ENCODE measurements around the gene PRICKLE4.

DNA sequence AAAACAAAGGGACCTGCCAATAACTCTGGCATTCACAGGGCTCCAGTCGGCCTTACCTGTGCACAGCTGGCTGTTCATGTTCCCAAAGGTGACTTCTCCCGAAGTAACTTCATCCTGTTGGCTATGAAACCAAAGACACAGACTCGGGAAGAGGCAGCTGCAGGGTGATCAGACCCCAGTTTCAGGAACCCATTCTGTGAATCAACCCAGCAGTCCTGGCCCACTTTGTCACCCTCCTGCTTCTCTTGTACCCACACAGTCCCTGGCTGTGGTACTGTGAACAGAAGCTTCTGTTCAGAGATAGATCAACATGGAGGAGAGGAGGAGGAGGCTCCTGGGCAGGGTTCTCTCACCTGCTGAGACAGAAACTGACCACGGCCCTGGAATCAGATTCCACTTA, 24.7 kb upstream of the PRICKLE4 start:
- TF ChIP-seq EZH2phosphoT487 (IDR thresholded peaks at IDR 0.05; ENCODE audit: unreplicated experiment) = no peak
- TF ChIP-seq, protein P1, sequence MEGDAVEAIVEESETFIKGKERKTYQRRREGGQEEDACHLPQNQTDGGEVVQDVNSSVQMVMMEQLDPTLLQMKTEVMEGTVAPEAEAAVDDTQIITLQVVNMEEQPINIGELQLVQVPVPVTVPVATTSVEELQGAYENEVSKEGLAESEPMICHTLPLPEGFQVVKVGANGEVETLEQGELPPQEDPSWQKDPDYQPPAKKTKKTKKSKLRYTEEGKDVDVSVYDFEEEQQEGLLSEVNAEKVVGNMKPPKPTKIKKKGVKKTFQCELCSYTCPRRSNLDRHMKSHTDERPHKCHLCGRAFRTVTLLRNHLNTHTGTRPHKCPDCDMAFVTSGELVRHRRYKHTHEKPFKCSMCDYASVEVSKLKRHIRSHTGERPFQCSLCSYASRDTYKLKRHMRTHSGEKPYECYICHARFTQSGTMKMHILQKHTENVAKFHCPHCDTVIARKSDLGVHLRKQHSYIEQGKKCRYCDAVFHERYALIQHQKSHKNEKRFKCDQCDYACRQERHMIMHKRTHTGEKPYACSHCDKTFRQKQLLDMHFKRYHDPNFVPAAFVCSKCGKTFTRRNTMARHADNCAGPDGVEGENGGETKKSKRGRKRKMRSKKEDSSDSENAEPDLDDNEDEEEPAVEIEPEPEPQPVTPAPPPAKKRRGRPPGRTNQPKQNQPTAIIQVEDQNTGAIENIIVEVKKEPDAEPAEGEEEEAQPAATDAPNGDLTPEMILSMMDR (conservative IDR thresholded peaks at IDR 0.05; ENCODE audit: low read depth in 2 of 2) = no peak
- no peak for TF ChIP-seq EZH2 (IDR thresholded peaks at IDR 0.05; ENCODE audit: low read depth, unreplicated experiment)
- no peak for TF ChIP-seq POLR2AphosphoS5 (IDR thresholded peaks at IDR 0.05; ENCODE audit: low read depth)
- TF ChIP-seq, protein P2, sequence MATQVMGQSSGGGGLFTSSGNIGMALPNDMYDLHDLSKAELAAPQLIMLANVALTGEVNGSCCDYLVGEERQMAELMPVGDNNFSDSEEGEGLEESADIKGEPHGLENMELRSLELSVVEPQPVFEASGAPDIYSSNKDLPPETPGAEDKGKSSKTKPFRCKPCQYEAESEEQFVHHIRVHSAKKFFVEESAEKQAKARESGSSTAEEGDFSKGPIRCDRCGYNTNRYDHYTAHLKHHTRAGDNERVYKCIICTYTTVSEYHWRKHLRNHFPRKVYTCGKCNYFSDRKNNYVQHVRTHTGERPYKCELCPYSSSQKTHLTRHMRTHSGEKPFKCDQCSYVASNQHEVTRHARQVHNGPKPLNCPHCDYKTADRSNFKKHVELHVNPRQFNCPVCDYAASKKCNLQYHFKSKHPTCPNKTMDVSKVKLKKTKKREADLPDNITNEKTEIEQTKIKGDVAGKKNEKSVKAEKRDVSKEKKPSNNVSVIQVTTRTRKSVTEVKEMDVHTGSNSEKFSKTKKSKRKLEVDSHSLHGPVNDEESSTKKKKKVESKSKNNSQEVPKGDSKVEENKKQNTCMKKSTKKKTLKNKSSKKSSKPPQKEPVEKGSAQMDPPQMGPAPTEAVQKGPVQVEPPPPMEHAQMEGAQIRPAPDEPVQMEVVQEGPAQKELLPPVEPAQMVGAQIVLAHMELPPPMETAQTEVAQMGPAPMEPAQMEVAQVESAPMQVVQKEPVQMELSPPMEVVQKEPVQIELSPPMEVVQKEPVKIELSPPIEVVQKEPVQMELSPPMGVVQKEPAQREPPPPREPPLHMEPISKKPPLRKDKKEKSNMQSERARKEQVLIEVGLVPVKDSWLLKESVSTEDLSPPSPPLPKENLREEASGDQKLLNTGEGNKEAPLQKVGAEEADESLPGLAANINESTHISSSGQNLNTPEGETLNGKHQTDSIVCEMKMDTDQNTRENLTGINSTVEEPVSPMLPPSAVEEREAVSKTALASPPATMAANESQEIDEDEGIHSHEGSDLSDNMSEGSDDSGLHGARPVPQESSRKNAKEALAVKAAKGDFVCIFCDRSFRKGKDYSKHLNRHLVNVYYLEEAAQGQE (IDR thresholded peaks at IDR 0.05; ENCODE audit: unreplicated experiment) = no peak
- TF ChIP-seq STAT1 (IDR thresholded peaks at IDR 0.05; ENCODE audit: unreplicated experiment) = no peak
- TF ChIP-seq CREB1 (CRISPR knock-in tag; IDR thresholded peaks at IDR 0.05; ENCODE audit: low read depth) = no peak
- no peak for TF ChIP-seq ZNF114 (CRISPR knock-in tag; IDR thresholded peaks at IDR 0.05)
- no peak for TF ChIP-seq JUNB (IDR thresholded peaks at IDR 0.05; ENCODE audit: unreplicated experiment)
- TF ChIP-seq, protein P3, sequence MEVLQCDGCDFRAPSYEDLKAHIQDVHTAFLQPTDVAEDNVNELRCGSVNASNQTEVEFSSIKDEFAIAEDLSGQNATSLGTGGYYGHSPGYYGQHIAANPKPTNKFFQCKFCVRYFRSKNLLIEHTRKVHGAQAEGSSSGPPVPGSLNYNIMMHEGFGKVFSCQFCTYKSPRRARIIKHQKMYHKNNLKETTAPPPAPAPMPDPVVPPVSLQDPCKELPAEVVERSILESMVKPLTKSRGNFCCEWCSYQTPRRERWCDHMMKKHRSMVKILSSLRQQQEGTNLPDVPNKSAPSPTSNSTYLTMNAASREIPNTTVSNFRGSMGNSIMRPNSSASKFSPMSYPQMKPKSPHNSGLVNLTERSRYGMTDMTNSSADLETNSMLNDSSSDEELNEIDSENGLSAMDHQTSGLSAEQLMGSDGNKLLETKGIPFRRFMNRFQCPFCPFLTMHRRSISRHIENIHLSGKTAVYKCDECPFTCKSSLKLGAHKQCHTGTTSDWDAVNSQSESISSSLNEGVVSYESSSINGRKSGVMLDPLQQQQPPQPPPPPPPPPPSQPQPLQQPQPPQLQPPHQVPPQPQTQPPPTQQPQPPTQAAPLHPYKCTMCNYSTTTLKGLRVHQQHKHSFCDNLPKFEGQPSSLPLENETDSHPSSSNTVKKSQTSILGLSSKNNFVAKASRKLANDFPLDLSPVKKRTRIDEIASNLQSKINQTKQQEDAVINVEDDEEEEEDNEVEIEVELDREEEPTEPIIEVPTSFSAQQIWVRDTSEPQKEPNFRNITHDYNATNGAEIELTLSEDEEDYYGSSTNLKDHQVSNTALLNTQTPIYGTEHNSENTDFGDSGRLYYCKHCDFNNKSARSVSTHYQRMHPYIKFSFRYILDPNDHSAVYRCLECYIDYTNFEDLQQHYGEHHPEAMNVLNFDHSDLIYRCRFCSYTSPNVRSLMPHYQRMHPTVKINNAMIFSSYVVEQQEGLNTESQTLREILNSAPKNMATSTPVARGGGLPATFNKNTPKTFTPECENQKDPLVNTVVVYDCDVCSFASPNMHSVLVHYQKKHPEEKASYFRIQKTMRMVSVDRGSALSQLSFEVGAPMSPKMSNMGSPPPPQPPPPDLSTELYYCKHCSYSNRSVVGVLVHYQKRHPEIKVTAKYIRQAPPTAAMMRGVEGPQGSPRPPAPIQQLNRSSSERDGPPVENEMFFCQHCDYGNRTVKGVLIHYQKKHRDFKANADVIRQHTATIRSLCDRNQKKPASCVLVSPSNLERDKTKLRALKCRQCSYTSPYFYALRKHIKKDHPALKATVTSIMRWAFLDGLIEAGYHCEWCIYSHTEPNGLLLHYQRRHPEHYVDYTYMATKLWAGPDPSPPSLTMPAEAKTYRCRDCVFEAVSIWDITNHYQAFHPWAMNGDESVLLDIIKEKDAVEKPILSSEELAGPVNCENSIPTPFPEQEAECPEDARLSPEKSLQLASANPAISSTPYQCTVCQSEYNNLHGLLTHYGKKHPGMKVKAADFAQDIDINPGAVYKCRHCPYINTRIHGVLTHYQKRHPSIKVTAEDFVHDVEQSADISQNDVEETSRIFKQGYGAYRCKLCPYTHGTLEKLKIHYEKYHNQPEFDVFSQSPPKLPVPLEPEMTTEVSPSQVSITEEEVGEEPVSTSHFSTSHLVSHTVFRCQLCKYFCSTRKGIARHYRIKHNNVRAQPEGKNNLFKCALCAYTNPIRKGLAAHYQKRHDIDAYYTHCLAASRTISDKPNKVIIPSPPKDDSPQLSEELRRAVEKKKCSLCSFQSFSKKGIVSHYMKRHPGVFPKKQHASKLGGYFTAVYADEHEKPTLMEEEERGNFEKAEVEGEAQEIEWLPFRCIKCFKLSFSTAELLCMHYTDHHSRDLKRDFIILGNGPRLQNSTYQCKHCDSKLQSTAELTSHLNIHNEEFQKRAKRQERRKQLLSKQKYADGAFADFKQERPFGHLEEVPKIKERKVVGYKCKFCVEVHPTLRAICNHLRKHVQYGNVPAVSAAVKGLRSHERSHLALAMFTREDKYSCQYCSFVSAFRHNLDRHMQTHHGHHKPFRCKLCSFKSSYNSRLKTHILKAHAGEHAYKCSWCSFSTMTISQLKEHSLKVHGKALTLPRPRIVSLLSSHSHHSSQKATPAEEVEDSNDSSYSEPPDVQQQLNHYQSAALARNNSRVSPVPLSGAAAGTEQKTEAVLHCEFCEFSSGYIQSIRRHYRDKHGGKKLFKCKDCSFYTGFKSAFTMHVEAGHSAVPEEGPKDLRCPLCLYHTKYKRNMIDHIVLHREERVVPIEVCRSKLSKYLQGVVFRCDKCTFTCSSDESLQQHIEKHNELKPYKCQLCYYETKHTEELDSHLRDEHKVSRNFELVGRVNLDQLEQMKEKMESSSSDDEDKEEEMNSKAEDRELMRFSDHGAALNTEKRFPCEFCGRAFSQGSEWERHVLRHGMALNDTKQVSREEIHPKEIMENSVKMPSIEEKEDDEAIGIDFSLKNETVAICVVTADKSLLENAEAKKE (CRISPR knock-in tag; IDR thresholded peaks at IDR 0.05) = no peak
- TF ChIP-seq, protein P4, sequence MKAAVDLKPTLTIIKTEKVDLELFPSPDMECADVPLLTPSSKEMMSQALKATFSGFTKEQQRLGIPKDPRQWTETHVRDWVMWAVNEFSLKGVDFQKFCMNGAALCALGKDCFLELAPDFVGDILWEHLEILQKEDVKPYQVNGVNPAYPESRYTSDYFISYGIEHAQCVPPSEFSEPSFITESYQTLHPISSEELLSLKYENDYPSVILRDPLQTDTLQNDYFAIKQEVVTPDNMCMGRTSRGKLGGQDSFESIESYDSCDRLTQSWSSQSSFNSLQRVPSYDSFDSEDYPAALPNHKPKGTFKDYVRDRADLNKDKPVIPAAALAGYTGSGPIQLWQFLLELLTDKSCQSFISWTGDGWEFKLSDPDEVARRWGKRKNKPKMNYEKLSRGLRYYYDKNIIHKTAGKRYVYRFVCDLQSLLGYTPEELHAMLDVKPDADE (IDR thresholded peaks at IDR 0.05) = no peak
- TF ChIP-seq NANOG (IDR thresholded peaks at IDR 0.05; ENCODE audit: borderline replicate concordance) = no peak
- no peak for TF ChIP-seq ZNF331 (CRISPR knock-in tag; IDR thresholded peaks at IDR 0.05; ENCODE audit: low read depth)

Measured in GM23338 (cell line).